HG02623 (cell line): ENCODE data around the gene TTC9.
A peak's percentile ranks its signal among the peaks of the same experiment; 100 is the strongest.
"Not testable (repeated sequence)": the region's sequence is repeated elsewhere in the genome, so short reads cannot be mapped to it uniquely, and the experiment has no call there.

Experiments
- ATAC-seq: cut with Tn5 transposase; IDR thresholded peaks from one replicate; pipeline ENCODE4 v1.9.1; 2021; ENCODE audit warnings: moderate library complexity; ENCODE audit not compliant: unreplicated experiment

Gene TTC9

GRCh38 chr14:70671652-70672644 is 30.2 kb downstream of the TTC9 start:
- ATAC-seq = no peak

DNA sequence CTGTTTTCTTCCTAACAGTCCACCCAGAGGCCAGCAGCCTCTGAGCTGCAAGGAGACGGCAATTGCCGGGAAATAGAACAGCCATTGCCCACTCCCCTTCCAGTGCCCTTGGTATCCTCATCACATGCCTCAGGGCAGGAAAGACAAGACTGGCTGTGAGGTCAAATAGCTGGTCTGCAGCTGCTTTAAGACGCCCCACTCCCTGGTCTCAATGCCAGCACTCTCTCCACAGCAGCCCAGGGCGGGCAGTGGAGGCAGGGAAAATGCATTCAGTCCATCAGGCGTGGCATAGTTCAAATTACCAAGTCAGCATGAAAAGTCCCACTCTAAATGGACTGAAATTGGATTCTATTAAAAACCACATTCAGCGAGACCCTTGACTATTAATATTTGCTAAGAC is 35.6 kb downstream of the TTC9 start:
- no peak for ATAC-seq

DNA sequence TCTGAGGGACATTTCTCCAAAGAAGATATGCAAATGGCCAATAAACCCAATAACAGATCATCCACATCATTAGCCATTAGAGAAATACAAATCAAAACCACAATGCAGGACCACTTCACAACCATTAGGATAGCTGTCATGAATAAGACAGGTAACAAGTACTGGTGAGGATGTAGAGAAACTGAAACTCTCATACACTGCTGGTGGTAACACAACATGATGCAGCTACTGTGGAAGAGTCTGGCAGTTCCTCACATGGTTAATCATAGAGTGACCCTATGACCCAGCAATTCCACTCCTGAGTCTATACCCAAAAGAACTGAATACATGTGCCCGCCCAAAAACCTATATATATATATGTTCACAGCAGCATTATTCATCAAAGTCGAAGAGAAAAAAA is 39.0 kb downstream of the TTC9 start:
- ATAC-seq = no peak

- ATAC-seq = no peak
Observed at GRCh38 chr14:70683983-70684382, 42.3 kb downstream of the TTC9 start.

GRCh38 chr14:70685474-70686197 is 43.9 kb downstream of the TTC9 start:
- no peak for ATAC-seq

GRCh38 chr14:70692210-70692609 is 50.5 kb downstream of the TTC9 start:
- ATAC-seq = no peak

DNA sequence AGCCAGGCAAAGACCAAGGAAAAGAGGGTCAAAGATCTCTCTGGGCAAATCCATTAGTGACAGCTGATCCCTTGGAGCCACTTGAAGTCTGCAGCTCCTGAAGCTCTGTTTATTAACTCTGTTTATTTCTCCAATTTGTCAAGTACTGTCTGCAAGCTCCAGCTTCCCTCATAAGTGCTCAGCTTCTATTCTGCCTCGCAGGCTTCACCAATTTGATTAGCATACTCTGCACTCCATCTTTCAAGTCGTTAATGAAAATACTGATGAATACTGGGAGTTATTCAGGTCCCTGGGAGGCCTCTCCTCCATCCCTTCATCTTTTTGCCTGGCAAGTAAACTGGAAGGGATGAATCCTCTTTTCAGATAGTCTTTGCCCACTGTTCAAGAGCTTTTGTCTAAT is 54.3 kb downstream of the TTC9 start:
- ATAC-seq = no peak

DNA sequence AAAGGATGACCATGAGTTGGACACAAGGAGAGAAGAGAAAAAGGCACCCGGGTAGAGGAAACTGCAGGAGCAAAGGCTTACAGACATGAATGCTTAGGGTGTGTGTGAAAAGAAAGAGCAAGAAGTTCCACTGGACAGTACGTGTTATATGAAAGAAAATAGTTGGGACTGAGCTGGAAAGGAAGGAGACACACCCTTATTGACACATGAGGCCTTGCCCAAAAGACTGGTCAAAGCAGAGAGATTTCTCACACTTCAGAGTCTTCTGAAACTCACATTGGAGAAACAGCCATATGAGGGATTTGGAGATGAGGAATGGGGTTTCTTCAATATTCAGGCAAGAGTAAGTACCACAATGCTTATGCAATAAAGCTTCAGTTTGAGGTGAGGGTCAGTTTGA is 56.0 kb downstream of the TTC9 start:
- no peak for ATAC-seq

DNA sequence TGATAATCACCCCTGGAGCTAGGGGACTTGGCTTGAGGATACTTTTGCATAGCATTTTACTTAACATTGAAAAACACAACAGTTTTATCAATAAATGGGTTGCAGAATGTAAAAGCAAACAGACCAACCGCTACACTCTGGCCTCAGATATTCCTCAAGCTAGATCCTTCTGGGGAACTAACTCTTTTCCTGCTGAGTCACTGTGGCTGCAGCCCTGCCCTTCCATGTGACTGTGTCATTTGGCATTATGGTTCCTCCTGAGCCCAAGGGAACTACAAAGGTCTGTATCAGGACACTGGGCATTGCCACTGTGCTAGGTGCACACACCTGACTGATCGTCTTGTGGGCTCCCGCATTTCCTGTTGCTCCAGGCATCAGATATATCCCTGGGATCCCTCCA is 56.6 kb downstream of the TTC9 start:
- no peak for ATAC-seq

- no peak for ATAC-seq
Observed at GRCh38 chr14:70699646-70700045, 57.9 kb downstream of the TTC9 start.

DNA sequence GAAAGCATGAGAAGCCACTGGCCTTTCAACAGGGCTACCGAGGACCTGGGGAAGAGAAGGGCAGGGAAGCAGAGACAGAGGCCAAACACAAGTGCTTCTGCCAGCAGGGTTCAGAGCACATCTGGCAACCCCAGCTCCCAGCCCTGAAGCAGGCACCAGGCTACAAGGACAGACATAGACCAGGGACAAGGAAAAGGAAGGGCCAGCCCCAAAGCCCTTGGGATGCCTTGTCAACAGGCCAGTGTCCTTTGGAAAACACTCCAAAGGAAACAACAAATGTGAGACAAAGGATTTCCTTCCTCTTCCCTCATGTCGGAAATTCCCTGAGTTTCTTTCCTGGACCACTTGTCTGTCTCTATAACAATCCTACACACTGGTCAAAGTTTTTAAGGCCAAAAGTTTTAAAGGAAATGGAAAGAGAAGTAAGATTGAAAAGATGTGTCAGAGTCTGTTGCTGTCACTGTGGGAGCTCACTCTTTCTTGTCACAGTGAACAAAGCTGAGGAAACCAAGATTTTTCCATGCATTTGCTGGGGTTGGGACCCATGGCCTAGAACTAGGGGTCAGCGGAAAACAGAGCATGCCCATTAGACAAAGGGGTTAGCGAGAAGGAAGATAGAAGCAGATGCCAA is 59.4 kb downstream of the TTC9 start:
- no peak for ATAC-seq

GRCh38 chr14:70701610-70702009 is 59.9 kb downstream of the TTC9 start:
- ATAC-seq = no peak

DNA sequence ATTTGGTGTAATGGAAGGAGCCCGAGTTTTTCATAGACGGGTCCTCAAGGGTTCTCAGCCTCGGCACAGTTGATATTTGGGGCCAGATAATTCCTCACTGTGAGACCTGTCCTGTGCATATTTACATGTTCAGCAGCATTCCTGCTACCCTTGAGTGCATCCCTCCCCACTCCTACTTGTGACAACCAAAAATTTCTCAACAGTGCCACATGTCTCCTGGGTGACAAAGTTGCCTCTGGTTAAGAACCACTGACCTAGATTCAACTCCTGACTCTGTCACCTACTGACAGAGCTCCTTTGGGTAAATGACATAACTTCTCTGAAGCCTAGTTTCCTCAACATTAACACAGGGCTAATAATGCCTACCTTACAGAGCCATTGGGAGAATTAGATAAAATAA is 60.4 kb downstream of the TTC9 start:
- no peak for ATAC-seq

DNA sequence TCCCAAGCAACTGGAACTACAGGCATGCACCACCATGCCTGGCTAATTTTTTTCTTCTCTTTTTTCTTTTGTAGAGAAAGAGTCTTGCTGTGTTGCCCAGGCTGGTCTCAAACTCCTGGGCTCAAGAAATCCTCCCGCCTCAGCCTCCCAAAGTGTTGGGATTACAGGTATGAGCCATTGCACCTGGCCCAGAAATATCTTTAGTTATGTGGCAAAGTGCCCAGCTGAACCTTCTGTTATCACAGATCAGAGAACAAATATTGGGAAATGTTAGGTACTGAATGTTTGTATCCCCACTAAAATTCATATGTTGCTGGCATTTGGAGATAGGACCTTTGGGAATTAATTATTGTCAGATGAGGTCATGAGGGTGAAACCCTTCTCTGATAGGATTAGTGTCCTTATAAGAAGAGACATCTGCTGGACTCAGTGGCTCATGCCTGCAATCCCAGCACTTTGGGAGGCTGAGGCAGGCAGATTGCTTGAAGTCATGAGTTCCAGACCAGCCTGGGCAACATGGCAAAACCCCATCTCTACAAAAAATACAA is 62.0 kb downstream of the TTC9 start:
- not testable (repeated sequence) for ATAC-seq

GRCh38 chr14:70704960-70705359 is 63.2 kb downstream of the TTC9 start:
- ATAC-seq = no peak

DNA sequence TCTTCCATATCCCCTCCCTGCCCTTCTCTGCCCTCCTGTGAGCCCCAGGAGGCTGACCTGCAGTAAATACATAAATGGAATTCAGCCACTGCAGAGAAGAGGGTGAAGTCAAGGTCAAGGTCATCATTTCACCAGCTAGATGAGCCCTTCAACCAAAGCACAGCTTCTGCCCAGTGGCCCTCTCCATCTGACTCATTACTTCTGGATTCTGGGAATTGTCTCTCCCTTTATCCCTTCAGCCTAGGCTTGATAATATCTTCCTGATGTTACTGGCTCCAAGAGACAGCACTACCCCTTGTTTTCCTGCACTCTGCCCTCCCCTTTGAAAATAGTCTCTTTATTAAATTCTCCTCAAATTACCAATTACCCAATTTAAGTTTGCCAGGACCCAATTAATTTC is 64.5 kb downstream of the TTC9 start:
- no peak for ATAC-seq

- ATAC-seq = peak; percentile 80
Observed at GRCh38 chr14:70707138-70708038, 65.7 kb downstream of the TTC9 start.

DNA sequence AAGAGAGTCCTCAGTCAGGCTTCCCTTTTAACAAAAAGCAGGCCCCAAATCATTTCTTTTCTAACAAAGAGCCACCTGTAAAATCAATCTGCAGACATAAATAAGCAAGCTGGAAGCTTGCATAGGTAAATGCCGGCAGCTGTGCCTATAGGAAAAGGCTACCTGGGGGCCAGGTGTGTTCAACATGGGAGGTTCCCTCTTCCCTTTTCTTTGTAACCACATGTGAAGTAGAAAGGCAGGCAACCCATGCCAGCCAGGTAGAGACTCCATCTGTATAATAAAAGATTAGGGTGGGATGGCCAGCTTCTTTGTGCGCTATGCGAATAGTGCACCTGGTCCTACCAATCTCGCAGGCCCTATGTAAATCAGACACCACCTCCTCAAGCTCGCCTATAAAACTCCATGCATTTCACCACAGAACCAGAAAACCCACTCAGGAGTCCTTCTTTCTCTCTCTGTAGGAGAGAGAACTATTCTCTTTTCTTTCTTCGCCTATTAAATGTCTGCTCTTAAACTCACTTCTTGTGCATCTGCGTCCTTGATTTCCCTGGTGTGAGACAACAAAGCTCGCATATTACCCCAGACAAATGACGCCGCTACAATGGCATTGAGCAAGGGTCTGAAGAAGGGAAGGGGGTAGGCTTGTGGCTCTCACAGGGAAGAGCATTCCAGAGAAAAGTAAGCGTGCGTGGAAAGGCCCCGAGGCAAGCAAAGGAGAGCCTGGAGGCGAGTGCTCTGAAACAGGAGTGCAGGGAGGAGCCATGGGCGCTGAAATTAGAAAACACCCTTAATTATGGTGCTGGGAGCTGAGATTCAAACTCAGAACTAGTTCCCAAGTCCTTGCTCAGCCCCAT is 67.2 kb downstream of the TTC9 start:
- no peak for ATAC-seq

- ATAC-seq = no peak
Observed at GRCh38 chr14:70709726-70710382, 68.1 kb downstream of the TTC9 start.
